ENCODE measurements around the gene MAP2. TPM values are rescaled to one million over a fixed set of nuclear protein-coding genes. Genes with fewer than 3 reads are reported as not detected.

Gene MAP2
- total RNA-seq, 2 donors from 2014 or later: 1.8 TPM

GRCh38 chr2:209424199-209424701 is 403 bp downstream of the MAP2 start:
- H3K36me3 ChIP-seq (ENCODE audit: control insufficient read depth, insufficient read depth, low read length): no peaks in the 10 kb centered on the region
- no peaks in the 10 kb centered on the region for H3K4me1 ChIP-seq (ENCODE audit: control insufficient read depth, insufficient read depth, low read length)
- H3K9ac ChIP-seq (ENCODE audit: extremely low read depth, low read length, poor library complexity, severe bottlenecking): no peak overlapping the region
- H3K36me3 Mint-ChIP-seq (ENCODE audit: low read depth): no peaks in the 10 kb centered on the region
- no peak overlapping the region for H3K27ac ChIP-seq (ENCODE audit: low read depth, low read length)
- H3K4me1 Mint-ChIP-seq: peaks cover 10% of the 10 kb centered on the region
- H3K9me3 ChIP-seq (ENCODE audit: control insufficient read depth, low read length): no peaks in the 10 kb centered on the region
- WGBS, 2 experiments (ENCODE audit: insufficient coverage in 1 of 2, insufficient read length in 1 of 2): 4 to 17% methylated on average over 8 to 28 of the region's 28 CpGs
- H3K27me3 Mint-ChIP-seq (ENCODE audit: insufficient read depth): peaks cover 41% of the 10 kb centered on the region
- DNase-seq: peak; percentile 82
- peaks cover 25% of the 10 kb centered on the region for H3K27me3 ChIP-seq (ENCODE audit: control insufficient read depth, insufficient read depth, low read length, poor library complexity, severe bottlenecking)
- H3K27ac Mint-ChIP-seq: no peak overlapping the region
- no peaks in the 10 kb centered on the region for H3K9me3 Mint-ChIP-seq
- H3K4me3 Mint-ChIP-seq: peak overlapping the region; percentile 58
- TF ChIP-seq CTCF (conservative IDR thresholded peaks at IDR 0.05): no peak
- peak overlapping the region; percentile 81 for H3K4me3 ChIP-seq (ENCODE audit: low read length)

- H3K4me3 ChIP-seq (ENCODE audit: low read length): peak overlapping the region; percentile 81
- 11 to 24% methylated on average over 3 to 9 of the region's 10 CpGs for WGBS, 2 experiments (ENCODE audit: insufficient coverage in 1 of 2, insufficient read length in 1 of 2)
- H3K9ac ChIP-seq (ENCODE audit: extremely low read depth, low read length, poor library complexity, severe bottlenecking): no peak overlapping the region
- no peaks in the 10 kb centered on the region for H3K36me3 ChIP-seq (ENCODE audit: control insufficient read depth, insufficient read depth, low read length)
- H3K9me3 Mint-ChIP-seq: no peaks in the 10 kb centered on the region
- no peaks in the 10 kb centered on the region for H3K9me3 ChIP-seq (ENCODE audit: control insufficient read depth, low read length)
- peaks cover 25% of the 10 kb centered on the region for H3K27me3 ChIP-seq (ENCODE audit: control insufficient read depth, insufficient read depth, low read length, poor library complexity, severe bottlenecking)
- DNase-seq: no peak
- peaks cover 10% of the 10 kb centered on the region for H3K4me1 Mint-ChIP-seq
- H3K4me3 Mint-ChIP-seq: peak overlapping the region; percentile 58
- H3K27ac Mint-ChIP-seq: no peak overlapping the region
- no peaks in the 10 kb centered on the region for H3K36me3 Mint-ChIP-seq (ENCODE audit: low read depth)
- peaks cover 41% of the 10 kb centered on the region for H3K27me3 Mint-ChIP-seq (ENCODE audit: insufficient read depth)
- TF ChIP-seq CTCF (conservative IDR thresholded peaks at IDR 0.05): no peak
- H3K27ac ChIP-seq (ENCODE audit: low read depth, low read length): peak overlapping the region; percentile 77
- no peaks in the 10 kb centered on the region for H3K4me1 ChIP-seq (ENCODE audit: control insufficient read depth, insufficient read depth, low read length)
Observed at GRCh38 chr2:209424781-209425470, 1.1 kb downstream of the MAP2 start.

GRCh38 chr2:209425471-209426071 is 1.7 kb downstream of the MAP2 start:
- H3K36me3 Mint-ChIP-seq (ENCODE audit: low read depth): no peaks in the 10 kb centered on the region
- H3K27ac Mint-ChIP-seq: no peak overlapping the region
- Histone ChIP-seq H3K27me3 (ENCODE audit: control insufficient read depth, insufficient read depth, low read length, poor library complexity, severe bottlenecking) (peaks cover 25% of the 10 kb centered on the region), H3K4me1 (ENCODE audit: control insufficient read depth, insufficient read depth, low read length) (no peaks in the 10 kb centered on the region), H3K27ac (ENCODE audit: low read depth, low read length) (peak overlapping the region; percentile 77), H3K9me3 (ENCODE audit: control insufficient read depth, low read length) (no peaks in the 10 kb centered on the region), H3K36me3 (ENCODE audit: control insufficient read depth, insufficient read depth, low read length) (no peaks in the 10 kb centered on the region), H3K9ac (ENCODE audit: extremely low read depth, low read length, poor library complexity, severe bottlenecking) (no peak overlapping the region), H3K4me3 (ENCODE audit: low read length) (no peak overlapping the region)
- peak; percentile 49 for DNase-seq
- peaks cover 41% of the 10 kb centered on the region for H3K27me3 Mint-ChIP-seq (ENCODE audit: insufficient read depth)
- H3K9me3 Mint-ChIP-seq: no peaks in the 10 kb centered on the region
- peak; percentile 73 for TF ChIP-seq CTCF (conservative IDR thresholded peaks at IDR 0.05)
- peaks cover 10% of the 10 kb centered on the region for H3K4me1 Mint-ChIP-seq
- no peak overlapping the region for H3K4me3 Mint-ChIP-seq
- WGBS, 2 experiments (ENCODE audit: insufficient coverage in 1 of 2, insufficient read length in 1 of 2): 17 to 54% methylated on average over 1 to 2 of the region's 2 CpGs
